Lower leg skin (tissue), 4 donors: ENCODE data around the gene GSK3B. TPM values are rescaled to one million over a fixed set of nuclear protein-coding genes. Genes with fewer than 3 reads are reported as not detected.

Source experiments
- DNase-seq, 2 donors: peaks; one replicate each; pipeline ENCODE4 v3.0.0-alpha.2; 2019; ENCODE audit warnings: low spot score in 2 of 2
- H3K4me3 ChIP-seq: fragments of 200-600 bp; sonication (generic); 2 replicates; pipeline ENCODE4 v1.5.1; 2017; ENCODE audit warnings: mild to moderate bottlenecking, low read depth; ENCODE audit not compliant: poor library complexity, severe bottlenecking
- CTCF ChIP-seq, 3 donors: fragments of 450-650 bp; IDR thresholded peaks; one replicate each; pipeline ENCODE4 v1.5.1; 2016; ENCODE audit warnings: antibody characterized with exemption in 3 of 3, mild to moderate bottlenecking in 3 of 3, moderate library complexity in 2 of 3
- POLR2A ChIP-seq, 2 donors: fragments of 450-650 bp; IDR thresholded peaks; one replicate each; pipeline ENCODE4 v1.6.1; 2016 to 2017; ENCODE audit warnings: antibody characterized with exemption in 2 of 2, mild to moderate bottlenecking in 1 of 2, moderate library complexity in 1 of 2
- WGBS, 2 donors: methylation state at CpG; one replicate each; pipeline ENCODE4 v1.1.5; 2018; 5-methylcytosine and 5-hydroxymethylcytosine counted together
- intact Hi-C: fragments of 100-400 bp; cut with DNase I; formaldehyde crosslinking; loops from one replicate; pipeline ENCODE4 v1.15.0; 2023; ENCODE audit warnings: low total_unique reads
- total RNA-seq, 4 donors: library from RNA; depleted of rRNA; stranded (reverse); fragments of >200 nt; gene quantifications; one replicate each; pipeline ENCODE4 v1.1.0, GENCODE V29; 2016

The GSK3B gene
- total RNA-seq, 4 donors from 2014 or later, result 37.3 to 48.7 (median 46.0) TPM

GRCh38 chr3:119973018-119973646, 121.1 kb downstream of the GSK3B start:
- intact Hi-C loops, result no loop called here
- 90 to 95% methylated on average over 7 of the region's 7 CpGs for WGBS, 2 donors

GRCh38 chr3:119969759-119970158, 124.5 kb downstream of the GSK3B start:
- TF ChIP-seq CTCF (IDR thresholded peaks at IDR 0.05) (no peak), POLR2A (IDR thresholded peaks at IDR 0.05) (no peak)
- H3K4me3 ChIP-seq, result no peak overlapping the region
- intact Hi-C loops, result no loop called here
- WGBS, 2 donors, result 71 to 77% methylated on average over 4 of the region's 4 CpGs
- no peak for DNase-seq

More at GRCh38 chr3:119973018-119973646, 121.1 kb downstream of the GSK3B start:
- no peak overlapping the region for H3K4me3 ChIP-seq
- DNase-seq, result no peak
- no peak for TF ChIP-seq POLR2A (IDR thresholded peaks at IDR 0.05)
- no peak for TF ChIP-seq CTCF (IDR thresholded peaks at IDR 0.05)

GRCh38 chr3:119967353-119968006, 126.8 kb downstream of the GSK3B start:
- intact Hi-C loops, result no loop called here
- no peak for DNase-seq
- WGBS, 2 donors, result 70 to 79% methylated on average over 7 of the region's 7 CpGs
- no peak for TF ChIP-seq CTCF (IDR thresholded peaks at IDR 0.05)
- no peak for TF ChIP-seq POLR2A (IDR thresholded peaks at IDR 0.05)
- H3K4me3 ChIP-seq, result no peak overlapping the region

GRCh38 chr3:119965692-119966091, 128.6 kb downstream of the GSK3B start:
- intact Hi-C loops, result no loop called here
- WGBS, 2 donors, result 48 to 70% methylated on average over 1 of the region's 1 CpG

GRCh38 chr3:119964294-119964693, 130.0 kb downstream of the GSK3B start:
- no peak for DNase-seq
- WGBS, 2 donors, result 84 to 88% methylated on average over 2 of the region's 2 CpGs
- no peak overlapping the region for H3K4me3 ChIP-seq
- TF ChIP-seq POLR2A (IDR thresholded peaks at IDR 0.05) (no peak), CTCF (IDR thresholded peaks at IDR 0.05) (no peak)
- intact Hi-C loops, result no loop called here

More at GRCh38 chr3:119965692-119966091, 128.6 kb downstream of the GSK3B start:
- TF ChIP-seq CTCF (IDR thresholded peaks at IDR 0.05) (no peak), POLR2A (IDR thresholded peaks at IDR 0.05) (no peak)
- no peak overlapping the region for H3K4me3 ChIP-seq
- DNase-seq, result no peak
